ENCODE measurements around the gene R3HDM4. TPM values are rescaled to one million over a fixed set of nuclear protein-coding genes. Genes with fewer than 3 reads are reported as not detected.
"Not testable (repeated sequence)": the region's sequence is repeated elsewhere in the genome, so short reads cannot be mapped to it uniquely, and the experiment has no call there.

R3HDM4 gene
- total RNA-seq, 1 donor from 2014 or later = 46.0 TPM

DNA sequence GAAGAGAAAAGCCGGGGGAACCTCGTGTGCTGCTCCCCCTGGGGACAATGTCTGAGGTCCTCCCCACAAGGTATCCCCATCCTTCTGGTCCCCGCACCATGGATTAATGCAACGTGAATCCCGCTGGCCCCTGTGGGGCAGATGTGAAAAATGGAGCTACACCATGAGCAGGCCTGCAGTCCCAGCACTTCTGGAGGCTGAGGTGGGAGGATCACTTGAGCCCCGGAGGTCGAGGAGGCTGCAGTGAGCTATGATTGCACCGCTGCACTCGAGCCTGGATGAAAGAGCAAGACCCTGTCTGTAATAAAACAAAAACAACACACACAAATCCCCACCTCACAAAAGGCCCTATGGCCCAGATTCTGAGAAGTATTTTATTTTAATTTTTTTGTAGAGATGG lies 54.7 kb downstream of the R3HDM4 start:
- intact Hi-C loops (cut with DNase I) = no loop called here
- no peaks in the 10 kb centered on the region for H3K36me3 ChIP-seq
- DNase-seq (no peak), ATAC-seq (no peak)
- TF ChIP-seq, protein P1, sequence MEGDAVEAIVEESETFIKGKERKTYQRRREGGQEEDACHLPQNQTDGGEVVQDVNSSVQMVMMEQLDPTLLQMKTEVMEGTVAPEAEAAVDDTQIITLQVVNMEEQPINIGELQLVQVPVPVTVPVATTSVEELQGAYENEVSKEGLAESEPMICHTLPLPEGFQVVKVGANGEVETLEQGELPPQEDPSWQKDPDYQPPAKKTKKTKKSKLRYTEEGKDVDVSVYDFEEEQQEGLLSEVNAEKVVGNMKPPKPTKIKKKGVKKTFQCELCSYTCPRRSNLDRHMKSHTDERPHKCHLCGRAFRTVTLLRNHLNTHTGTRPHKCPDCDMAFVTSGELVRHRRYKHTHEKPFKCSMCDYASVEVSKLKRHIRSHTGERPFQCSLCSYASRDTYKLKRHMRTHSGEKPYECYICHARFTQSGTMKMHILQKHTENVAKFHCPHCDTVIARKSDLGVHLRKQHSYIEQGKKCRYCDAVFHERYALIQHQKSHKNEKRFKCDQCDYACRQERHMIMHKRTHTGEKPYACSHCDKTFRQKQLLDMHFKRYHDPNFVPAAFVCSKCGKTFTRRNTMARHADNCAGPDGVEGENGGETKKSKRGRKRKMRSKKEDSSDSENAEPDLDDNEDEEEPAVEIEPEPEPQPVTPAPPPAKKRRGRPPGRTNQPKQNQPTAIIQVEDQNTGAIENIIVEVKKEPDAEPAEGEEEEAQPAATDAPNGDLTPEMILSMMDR (IDR thresholded peaks at IDR 0.05) = no peak
- no peak overlapping the region for H3K4me3 ChIP-seq
- peaks cover 15% of the 10 kb centered on the region for H3K4me1 ChIP-seq
- no peaks in the 10 kb centered on the region for H3K9me3 ChIP-seq
- H3K27me3 ChIP-seq (ENCODE audit: low read depth) = peaks cover 11% of the 10 kb centered on the region
- H3K27ac ChIP-seq = peak overlapping the region; percentile 71

DNA sequence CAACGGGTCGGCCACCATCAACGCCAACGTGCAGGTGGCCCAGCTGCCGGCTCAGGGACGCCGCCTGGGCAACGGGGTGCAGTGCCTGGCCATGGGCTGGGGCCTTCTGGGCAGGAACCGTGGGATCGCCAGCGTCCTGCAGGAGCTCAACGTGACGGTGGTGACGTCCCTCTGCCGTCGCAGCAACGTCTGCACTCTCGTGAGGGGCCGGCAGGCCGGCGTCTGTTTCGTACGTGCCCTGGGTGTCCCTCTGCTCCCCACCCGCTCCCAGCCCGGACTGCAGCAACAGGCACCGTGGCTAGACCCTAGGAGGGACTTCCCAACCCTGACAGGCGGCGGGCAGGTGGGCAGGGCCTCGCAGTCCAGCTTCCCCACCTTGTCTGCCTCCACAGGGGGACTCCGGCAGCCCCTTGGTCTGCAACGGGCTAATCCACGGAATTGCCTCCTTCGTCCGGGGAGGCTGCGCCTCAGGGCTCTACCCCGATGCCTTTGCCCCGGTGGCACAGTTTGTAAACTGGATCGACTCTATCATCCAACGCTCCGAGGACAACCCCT lies 57.4 kb downstream of the R3HDM4 start:
- peaks cover 23% of the 10 kb centered on the region for H3K27me3 ChIP-seq (ENCODE audit: low read depth)
- H3K36me3 ChIP-seq = no peaks in the 10 kb centered on the region
- TF ChIP-seq, protein P1 (IDR thresholded peaks at IDR 0.05) = no peak
- H3K9me3 ChIP-seq = no peaks in the 10 kb centered on the region
- DNase-seq = no peak
- H3K4me1 ChIP-seq = peaks cover 21% of the 10 kb centered on the region
- ATAC-seq = no peak
- no peak overlapping the region for H3K4me3 ChIP-seq
- no peak overlapping the region for H3K27ac ChIP-seq
- intact Hi-C loops (cut with DNase I) = no loop called here

DNA sequence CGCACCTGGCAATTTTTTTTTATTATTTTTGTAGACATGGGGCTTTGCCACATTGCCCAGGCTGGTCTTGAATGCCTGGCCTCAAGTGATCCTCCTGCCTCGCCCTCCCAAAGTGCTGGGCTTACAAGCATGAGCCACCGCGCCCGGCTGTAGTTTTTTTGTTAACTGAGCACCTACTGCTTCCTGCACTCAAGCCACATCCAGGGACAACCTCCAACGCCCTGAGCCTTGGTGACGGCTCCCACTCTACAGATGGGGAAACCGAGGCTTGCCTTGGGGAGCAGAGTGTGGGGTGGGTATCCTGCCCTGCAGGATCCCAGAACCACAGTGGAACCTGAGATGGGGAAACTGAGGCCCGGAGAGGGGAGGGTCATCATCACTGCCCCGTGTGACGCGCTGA lies 57.9 kb downstream of the R3HDM4 start:
- Histone ChIP-seq H3K27ac (no peak overlapping the region), H3K9me3 (no peaks in the 10 kb centered on the region), H3K4me1 (peaks cover 26% of the 10 kb centered on the region), H3K4me3 (no peak overlapping the region), H3K27me3 (ENCODE audit: low read depth) (peaks cover 18% of the 10 kb centered on the region), H3K36me3 (no peaks in the 10 kb centered on the region)
- DNase-seq (no peak), ATAC-seq (no peak)
- intact Hi-C loops (cut with DNase I) = no loop called here
- TF ChIP-seq, protein P1 (IDR thresholded peaks at IDR 0.05) = no peak

DNA sequence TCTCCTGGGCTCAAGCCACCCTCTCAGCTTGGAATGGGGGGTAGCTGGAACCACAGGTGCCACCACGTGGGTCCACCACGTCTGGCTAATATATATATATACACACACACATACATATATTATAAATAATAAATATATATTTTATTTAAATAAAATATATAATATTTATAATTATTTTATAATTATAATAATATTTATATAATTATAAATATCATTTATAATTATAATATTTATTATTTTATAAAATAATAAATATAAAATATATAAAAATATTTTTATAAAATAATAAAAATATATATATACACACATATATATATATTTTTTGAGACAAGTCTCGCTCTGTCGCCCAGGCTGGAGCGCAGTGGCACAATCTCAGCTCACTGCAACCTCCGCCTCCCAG lies 58.5 kb downstream of the R3HDM4 start:
- H3K27me3 ChIP-seq (ENCODE audit: low read depth) = peaks cover 15% of the 10 kb centered on the region
- no peaks in the 10 kb centered on the region for H3K9me3 ChIP-seq
- no peak for DNase-seq
- H3K27ac ChIP-seq = no peak overlapping the region
- ATAC-seq = no peak
- intact Hi-C loops (cut with DNase I) = no loop called here
- H3K4me3 ChIP-seq = no peak overlapping the region
- TF ChIP-seq, protein P1 (IDR thresholded peaks at IDR 0.05) = no peak
- H3K36me3 ChIP-seq = no peaks in the 10 kb centered on the region
- peaks cover 28% of the 10 kb centered on the region for H3K4me1 ChIP-seq

DNA sequence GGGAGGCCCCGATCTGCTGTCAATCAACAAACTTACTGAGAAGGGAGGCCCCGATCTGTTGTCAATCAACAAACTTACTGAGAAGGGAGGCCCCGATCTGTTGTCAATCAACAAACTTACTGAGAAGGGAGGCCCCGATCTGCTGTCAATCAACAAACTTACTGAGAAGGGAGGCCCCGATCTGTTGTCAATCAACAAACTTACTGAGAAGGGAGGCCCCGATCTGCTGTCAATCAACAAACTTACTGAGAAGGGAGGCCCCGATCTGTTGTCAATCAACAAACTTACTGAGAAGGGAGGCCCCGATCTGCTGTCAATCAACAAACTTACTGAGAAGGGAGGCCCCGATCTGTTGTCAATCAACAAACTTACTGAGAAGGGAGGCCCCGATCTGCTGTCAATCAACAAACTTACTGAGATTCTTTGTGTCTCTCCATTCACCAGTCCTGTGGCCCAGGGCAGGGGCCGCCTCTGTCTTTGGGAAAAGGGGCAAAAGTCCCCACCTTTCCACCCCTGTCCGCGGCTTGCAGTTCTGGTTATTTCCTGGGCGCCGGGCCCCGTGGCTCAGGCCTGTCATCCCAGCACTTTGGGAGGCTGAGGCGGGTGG lies 59.3 kb downstream of the R3HDM4 start:
- H3K4me3 ChIP-seq; intact Hi-C loops (cut with DNase I); H3K36me3 ChIP-seq; ATAC-seq; DNase-seq; H3K27ac ChIP-seq; H3K9me3 ChIP-seq: not testable (repeated sequence)
- peaks cover 15% of the 10 kb centered on the region for H3K27me3 ChIP-seq (ENCODE audit: low read depth)
- H3K4me1 ChIP-seq = peaks cover 21% of the 10 kb centered on the region

DNA sequence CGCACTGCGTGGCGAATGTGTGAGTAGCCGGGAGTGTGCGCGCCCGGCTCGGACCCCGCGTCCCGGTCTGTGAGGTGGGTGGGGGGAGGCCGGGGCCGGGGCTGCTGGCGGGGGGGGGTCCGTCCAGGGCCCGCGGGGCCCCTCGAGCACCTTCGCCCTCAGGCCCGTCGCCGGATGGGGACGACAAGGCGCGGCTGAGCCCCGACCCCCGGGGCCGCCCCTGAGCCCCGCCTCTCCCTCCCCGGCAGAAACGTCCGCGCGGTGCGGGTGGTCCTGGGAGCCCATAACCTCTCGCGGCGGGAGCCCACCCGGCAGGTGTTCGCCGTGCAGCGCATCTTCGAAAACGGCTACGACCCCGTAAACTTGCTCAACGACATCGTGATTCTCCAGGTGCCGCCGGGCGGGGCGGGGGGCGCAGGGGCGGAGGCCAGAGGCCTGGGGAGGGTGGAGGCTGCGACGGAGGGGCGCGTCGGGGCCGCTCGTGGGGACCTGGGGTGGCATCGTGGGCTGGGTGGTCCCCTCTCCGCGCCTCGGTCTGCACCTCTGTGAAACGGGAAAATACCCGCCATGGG lies 59.9 kb downstream of the R3HDM4 start:
- no peaks in the 10 kb centered on the region for H3K9me3 ChIP-seq
- TF ChIP-seq, protein P1 (IDR thresholded peaks at IDR 0.05) = no peak
- no peak for DNase-seq
- no peak for ATAC-seq
- intact Hi-C loops (cut with DNase I) = no loop called here
- no peak overlapping the region for H3K4me3 ChIP-seq
- peaks cover 18% of the 10 kb centered on the region for H3K27me3 ChIP-seq (ENCODE audit: low read depth)
- H3K36me3 ChIP-seq = no peaks in the 10 kb centered on the region
- H3K27ac ChIP-seq = no peak overlapping the region
- H3K4me1 ChIP-seq = peaks cover 21% of the 10 kb centered on the region

Measured in lower lobe of right lung (tissue), 2 donors.